Measurements from ENCODE around the gene DPP6.
"Not testable (repeated sequence)": the region's sequence is repeated elsewhere in the genome, so short reads cannot be mapped to it uniquely, and the experiment has no call there.

DPP6 gene

DNA sequence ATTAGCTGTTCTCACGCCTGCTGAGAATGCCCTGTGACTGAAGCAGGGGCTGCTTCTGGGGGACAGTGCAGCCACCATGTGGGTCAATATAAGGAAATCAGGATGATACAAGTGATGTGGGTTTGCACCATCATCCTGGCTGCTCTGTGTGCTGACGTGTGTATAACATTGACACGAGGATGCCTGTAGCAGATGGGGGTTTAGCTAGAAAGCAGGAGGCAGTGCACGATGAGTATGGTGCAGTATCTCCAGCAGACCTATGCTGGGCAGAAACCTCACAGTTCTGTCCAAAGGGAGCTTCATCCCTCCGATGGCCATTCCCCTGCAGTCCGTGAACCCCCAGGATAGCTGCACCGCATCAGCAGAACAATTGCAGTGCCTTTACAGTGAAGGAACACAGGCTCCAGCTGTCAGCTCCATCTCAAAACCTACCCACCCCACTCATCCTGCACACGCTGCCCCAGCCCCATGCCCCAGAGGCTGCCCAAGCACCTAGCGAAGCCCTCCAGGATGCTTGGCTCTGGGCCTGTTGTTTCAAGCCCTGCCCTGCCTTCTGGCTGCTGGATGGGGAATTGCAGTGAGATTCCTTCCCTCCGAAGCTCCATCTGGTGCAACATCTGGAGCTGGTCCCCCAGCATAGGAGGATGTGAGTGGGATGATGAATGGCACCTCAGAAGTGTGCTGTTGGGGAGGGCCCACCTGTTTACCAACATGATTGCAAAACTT, 96.8 kb downstream of the DPP6 start:
- not testable (repeated sequence) for DNase-seq (ENCODE audit: low spot score)

DNA sequence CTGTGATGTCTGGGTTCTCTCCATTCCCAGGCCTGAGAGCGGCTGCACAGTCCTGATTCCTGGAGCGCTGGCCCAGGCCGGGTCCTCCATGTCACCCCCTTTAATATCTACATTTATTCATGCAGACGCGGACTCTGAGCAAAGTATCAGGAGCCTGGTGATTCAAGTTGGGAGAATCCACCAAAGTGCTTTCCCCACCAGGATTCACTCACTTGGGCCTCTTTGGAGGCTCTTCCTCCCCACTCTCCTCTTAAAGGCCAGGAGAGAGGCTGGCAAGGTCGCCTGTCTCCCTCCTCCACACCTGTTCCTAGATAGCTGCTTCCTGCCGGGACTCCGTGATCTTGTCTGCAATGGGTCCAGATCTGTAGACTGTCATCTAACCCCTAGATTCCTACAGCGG, 98.5 kb downstream of the DPP6 start:
- not testable (repeated sequence) for DNase-seq (ENCODE audit: low spot score)

DNA sequence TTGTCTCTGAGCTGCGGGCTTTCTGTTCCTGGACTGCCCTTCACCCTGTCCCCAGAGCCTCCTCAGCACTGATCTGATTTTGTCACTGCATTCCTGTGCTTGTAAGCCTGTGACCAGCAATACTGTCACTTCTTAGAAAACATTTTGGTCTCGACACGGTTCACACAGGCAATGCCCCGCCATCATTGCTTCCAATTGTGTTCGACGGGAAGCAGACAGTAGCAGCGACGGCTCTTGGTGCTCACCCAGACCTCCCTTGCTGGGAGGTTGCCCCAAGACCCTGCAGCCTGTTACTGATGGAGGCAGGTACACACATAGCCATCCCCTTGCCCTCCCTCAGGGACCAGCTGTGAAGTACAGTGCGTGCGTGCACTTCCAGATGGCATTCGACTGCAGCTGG, 99.1 kb downstream of the DPP6 start:
- DNase-seq (ENCODE audit: low spot score): not testable (repeated sequence)

DNA sequence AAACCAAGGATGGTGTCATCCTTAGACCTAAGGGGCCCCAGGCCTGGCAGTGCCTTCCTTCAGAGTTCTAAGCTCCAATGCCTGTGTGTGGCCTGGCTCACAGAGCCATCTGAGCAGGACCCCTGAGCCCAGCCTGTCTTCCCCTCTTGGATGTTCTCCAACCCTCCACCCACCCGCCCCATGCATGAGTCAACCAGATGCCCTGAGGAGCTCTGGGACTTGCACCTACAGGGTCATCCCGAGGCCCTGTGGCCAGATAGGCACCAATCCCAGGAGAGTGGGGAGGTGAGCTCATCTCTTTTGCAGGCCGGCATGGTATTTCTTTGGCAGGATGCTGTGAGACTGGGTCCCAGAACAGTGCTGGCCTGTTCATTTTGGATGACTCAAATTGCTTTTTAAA, 103.7 kb downstream of the DPP6 start:
- DNase-seq (ENCODE audit: low spot score): not testable (repeated sequence)

DNA sequence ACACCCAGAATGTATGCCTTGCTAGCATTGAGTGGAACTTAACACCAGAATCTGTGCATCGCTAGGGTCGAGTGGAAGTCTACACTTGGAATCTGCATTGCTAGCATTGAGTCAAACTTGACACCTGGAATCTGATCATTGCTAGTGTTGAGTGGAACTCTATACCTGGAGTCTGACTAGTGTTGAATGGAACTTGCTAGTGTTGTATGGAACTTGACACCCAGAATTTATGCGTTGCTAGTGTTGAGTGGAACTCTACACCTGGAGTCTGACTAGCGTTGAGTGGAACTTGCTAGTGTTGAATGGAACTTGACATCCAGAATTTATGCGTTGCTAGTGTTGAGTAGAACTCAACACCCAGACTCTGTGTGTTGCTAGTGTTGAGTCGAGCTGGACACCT, 110.7 kb downstream of the DPP6 start:
- DNase-seq (ENCODE audit: low spot score): not testable (repeated sequence)

DNA sequence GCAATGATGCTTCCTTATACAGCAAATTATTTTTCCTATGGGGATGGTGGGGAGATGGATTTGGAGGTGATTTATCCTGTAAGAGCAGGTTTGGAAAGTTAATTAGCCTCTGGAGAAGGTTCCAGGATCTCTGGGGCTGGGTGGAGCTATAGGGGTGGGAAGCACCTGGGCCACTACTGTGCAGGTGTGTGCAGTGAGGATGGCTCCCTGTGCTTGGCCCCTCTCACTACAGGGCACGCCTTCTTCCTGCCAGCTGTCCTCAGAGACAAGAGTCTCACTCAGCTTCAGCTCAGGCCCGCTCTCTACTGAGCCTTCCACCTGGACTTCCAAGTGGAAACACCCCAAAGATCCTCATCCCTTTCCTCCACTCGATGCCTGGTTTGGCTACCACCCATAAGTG, 111.4 kb downstream of the DPP6 start:
- not testable (repeated sequence) for DNase-seq (ENCODE audit: low spot score)

DNA sequence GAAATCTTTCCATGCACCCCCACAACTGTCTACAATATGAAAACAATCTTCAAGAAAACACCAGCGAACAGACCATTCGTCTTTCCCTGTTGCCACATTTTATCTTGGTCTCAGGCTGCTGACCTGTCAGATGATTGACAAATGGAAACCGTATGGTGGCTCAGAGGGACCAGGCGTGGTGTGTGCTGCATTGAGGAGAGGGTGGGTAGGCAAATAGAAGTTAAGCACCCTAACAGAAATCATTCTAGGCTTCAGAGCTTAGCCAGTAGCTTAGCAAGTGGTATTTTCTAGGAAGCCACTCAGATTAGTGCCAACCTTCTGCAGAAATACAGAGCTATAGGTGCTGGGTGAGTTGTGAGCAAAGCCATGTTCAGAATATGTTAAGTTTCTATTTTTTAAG, 114.9 kb downstream of the DPP6 start:
- no peak for DNase-seq (ENCODE audit: low spot score)

DNA sequence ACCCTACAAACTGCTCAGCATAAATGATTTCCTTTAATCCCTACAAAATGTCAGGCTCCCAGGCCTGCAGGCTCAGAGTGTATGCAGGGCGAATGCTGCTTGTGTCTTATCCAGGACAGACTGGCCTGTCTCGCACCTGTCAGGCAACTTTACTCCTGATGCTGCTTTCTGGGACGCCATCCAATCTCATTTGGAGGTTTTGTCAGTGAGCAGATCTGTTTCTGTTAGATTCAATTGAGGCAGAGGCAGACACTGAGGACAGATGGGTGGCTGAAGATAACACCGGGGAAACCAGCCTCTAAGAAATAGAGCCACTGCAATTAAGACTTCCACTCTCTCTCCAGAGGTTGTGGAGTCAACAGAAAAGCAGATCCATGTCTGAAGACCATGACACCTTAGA, 115.6 kb downstream of the DPP6 start:
- DNase-seq (ENCODE audit: low spot score): no peak

DNA sequence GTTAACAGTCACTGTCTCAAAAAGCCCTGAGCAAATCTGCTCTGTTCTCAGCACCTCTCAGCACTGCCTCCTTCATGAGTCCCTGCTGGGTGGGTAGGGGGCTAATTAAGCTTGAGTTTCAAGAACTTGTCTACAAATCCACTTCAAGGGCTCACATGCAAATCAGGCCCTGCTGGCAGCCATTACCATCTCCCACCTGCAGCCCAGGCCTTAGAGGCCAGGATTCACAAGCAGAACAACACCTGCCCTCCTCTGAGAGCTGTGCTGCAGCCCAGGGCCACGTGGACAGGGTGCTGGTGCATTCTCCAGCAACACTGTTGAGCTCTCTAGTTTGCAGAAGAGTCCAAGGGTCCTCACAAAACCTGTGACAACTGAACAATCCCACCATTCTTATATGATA, 119.2 kb downstream of the DPP6 start:
- DNase-seq (ENCODE audit: low spot score): no peak

DNA sequence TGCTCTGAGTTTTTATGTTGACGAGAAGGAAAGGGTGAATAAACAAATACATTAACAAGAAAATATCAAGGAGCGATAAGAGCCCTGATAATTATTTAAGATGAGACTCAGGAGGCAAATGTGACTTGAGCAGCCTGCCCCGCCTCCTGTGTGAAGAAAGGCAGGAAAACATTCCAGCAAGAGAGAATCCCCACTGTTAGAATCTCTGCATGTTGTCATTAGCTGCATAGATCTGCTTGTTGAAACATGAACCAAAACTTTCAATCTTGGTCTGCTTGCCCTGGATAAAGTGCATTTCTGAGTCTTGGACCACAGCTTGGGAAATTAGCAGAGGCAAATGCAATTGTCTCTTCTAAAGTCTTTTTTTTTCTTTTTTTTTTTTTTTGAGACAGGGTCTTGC, 120.0 kb downstream of the DPP6 start:
- DNase-seq (ENCODE audit: low spot score): no peak

DNA sequence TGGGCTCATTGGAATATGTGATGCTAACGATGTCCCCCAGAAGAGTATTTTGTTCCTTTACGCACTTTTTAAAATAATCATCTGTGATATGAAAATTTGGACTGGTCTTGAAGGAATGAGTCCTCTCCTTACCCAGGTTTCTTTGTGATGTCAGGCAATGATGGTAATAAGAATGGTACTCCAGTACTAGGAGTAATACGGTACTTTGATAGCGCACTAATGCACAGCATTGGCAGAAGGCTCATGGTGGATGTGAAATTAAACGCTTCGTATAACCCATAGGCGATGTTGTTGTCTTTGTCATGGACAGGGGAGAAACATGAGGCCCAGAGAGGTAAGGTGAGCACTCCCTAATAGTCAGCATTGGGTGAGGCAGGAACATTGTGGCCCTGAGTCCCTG, 125.4 kb downstream of the DPP6 start:
- DNase-seq (ENCODE audit: low spot score): no peak

DNA sequence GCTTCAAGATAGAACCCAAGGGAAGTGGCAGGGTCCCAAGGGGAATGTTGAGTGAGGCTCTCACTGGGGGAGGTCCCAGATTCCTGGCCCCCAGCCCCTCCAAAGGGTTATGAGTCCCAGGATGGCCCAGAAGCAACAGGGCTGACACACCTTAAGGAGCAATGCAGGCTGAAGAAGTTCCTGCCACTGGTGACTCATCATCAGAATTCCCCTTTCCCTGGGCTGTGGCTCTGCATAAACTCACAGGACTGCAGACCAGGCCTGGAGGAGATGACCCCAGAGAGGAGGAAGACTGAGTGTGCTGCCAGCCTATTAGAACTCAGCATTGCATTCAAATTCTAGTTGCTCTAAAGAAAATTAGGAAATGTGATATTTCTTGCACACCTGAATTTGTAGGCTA, 126.7 kb downstream of the DPP6 start:
- DNase-seq (ENCODE audit: low spot score): no peak

DNA sequence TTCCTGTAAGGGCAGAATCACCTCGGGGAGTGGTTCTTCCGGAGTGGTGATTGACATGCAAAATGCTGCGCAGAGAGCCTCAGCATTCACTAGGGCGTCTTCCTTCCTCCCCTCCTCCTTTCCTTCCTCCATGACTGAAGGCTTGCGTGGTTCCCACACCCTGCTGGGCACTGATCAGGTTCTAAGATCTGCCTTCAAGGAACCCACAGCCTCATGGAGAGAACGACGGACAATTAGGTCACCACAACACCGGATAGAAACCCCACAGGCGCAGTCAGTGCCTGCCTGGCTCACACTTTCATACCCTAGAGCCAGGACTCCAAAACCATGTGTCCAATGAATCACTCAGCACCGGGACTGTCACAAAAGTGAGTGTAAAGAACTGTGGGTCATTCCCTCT, 131.3 kb downstream of the DPP6 start:
- no peak for DNase-seq (ENCODE audit: low spot score)

DNA sequence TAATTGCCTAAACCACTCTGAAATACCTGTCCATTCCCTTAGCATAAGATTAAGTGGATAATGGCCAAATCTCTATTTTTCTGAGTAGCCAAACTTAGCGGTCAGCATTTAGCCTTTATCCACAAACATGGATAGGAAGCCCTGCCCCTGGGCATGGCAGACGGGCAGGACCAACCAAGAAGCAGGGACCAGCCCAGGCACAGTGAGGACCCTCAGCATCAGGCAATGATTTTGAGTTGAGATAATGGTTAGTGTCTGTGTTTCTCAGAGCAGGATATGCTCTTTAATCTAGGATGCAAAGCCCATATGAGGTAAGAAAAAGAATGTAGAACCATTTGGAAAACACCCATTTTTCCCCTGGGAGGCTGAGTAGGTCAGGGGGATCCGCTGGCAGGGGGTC, 131.7 kb downstream of the DPP6 start:
- no peak for DNase-seq (ENCODE audit: low spot score)

DNA sequence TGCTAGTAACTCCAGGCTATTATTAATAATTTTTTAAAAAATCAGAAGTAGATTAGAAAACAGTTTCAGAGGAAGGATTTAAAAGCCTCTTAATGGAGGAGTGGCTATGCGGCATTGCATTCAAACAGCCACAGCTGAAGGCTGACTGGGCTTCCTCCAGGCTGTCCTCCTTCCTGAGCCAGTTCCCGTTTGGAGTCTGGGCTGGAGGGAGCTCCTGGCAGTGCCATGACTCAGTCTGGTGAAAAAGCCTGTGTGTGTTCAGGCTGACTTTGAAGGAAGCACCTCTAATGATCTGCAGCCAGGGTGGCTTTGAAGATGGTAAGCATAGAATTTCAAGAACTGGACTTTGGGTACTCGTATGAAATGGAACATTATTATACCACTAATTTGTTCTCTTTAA, 134.6 kb downstream of the DPP6 start:
- DNase-seq (ENCODE audit: low spot score): no peak

DNA sequence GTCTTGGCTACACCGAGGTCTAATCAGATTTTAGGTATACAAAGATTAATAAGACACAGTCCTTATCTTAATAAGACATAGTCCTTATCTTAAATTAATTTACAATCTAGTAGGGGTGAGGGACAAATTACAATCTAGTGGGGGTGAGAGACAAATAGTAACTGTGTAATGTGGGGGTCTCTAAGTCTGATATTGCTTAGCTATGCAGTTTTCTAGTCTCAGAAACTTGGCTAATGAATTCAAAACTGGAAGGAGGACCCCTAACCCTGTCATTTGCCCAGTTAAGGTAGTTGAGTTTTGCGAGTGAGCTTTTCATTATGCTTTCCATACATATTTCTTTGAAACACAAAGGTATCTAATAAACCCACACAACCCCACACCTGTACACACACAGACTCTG, 136.1 kb downstream of the DPP6 start:
- DNase-seq (ENCODE audit: low spot score): no peak

DNA sequence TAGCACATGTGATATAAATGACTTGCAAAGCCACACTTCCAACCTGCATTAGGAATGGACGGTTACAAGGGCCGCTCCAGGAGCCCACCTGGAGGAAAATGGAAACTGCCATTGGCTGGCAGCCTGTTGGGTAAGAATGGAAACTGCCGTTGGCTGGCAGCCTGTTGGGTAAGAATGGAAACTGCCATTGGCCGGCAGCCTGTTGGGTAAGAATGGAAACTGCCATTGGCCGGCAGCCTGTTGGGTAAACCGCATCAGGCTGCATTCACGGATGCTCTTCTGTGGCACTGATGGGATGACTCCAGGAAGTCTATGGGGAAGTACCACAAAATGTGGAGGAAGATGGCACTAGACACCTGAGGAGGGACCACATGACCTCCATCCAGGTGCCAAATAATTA, 143.1 kb downstream of the DPP6 start:
- no peak for DNase-seq (ENCODE audit: low spot score)

DNA sequence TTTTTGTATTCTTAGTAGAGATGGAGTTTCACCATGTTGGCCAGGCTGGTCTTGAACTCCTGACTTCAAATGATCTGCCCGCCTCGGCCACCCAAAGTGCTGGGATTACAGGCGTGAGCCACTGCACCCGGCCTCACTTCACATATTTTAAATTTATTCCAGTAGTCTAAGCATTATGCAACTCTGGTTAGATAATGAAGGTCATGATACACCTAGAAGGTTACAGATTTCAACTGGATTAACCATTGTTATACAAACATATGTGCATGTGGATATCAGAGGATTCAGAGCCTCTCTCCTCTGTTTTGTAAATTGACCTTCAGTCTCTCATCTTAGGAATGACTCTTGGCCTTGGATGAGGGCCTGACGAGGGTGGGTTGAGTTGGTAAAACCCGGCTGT, 146.3 kb downstream of the DPP6 start:
- no peak for DNase-seq (ENCODE audit: low spot score)

DNA sequence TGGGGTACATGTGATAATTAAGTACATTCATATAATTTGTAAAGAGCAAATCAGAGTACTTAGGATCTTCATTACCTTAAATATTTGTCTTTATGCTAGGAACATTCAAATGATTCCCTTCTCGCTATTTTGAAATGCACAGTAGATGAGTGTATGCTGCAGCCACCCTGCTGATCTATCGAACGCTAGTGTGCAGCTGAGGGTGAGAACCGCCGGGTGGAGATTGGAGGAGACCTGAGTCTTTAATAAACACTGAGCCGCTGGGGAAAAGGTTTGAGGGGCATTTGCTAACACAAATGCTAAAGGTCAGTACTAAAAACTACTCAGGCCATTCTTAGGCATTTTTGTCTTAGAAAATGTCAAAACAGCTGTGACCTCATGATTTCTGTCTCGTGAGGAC, 148.0 kb downstream of the DPP6 start:
- no peak for DNase-seq (ENCODE audit: low spot score)

DNA sequence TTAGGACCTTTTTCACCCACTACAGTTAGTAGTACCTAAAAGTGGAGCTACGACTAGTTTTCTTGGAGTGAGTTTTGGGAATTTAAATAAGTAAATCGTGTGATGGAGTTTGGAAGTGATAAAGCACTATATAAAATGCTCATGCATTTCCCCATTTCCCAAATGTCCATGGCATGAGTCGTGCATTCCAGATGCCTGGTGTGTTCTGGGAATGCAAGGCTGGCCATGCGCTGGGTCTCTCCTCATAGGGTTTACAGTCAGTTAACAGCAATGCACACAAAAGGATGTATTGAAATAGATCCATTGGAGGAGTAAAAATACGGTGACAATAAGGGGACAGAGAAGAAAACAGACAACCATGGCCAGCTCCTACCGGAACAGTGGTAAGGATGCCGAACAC, 149.8 kb downstream of the DPP6 start:
- no peak for DNase-seq (ENCODE audit: low spot score)

DNA sequence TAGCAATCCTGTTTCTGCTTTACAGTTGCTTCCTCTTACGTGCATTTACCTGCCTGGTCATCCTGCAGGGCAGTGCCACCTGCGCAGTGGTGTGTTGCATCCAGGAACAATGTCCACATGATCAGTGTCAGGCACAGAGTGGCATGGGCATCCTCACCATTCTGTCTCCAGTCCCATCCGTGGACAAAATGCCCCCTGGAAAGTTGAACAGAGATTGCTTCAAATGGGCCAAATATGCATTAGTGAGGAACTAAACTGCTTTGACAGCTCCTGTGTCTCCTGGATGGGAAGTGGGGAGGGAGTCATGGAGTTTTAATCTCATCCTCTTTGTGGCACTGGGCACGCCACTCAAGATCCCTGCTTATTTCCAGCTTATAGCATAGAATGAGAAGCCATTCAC, 151.8 kb downstream of the DPP6 start:
- no peak for DNase-seq (ENCODE audit: low spot score)

DNA sequence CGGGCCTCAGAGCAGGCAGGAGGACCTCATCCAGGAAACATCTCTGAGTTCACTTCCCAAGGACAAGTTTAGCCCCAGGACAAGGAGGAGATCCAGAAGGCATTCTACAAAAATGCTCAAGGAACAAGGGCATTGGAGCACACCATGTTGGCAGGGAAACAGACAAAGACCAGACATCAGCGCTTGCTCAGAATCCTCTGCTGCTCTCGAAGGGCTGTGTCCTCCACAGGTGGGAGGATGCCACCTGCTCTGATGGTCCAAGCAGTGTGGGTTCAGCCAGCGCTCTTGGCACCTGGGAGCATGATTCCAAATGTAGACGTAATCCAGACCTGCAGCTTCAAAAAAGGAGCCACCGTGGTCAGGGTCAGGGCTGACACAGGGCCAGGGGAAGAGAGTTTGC, 160.7 kb downstream of the DPP6 start:
- DNase-seq (ENCODE audit: low spot score): no peak

DNA sequence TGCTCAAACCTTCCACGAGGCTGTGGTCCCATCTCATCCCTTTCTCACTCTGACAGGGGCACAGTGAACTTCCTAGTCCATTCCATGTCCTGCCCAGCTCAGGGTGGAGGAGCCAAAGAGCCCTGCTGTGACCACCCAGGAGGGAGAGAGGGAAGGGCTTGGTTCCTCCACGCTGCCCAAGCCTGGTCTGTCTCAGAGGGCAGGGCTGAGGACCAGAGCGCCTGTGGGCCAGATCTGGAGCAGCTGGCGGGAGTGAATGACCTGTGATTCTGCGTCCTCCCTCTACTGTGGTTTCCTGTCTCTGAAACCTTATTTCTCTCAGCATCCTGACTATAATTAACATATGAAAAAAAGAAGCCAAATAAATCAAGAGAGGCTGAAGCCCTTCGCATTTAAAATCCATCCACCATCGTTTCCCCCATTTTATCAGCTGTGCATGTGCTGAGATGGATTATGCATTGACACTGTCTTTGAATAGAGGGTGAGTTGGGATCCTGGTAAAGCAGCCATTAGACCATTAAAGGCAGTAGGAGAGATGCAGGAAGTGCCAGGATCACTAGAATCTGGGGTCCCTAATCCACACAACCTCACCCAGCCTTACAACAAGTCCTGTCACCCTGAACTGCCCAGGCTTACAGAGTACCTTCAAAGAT, 165.6 kb downstream of the DPP6 start:
- DNase-seq (ENCODE audit: low spot score): no peak

DNA sequence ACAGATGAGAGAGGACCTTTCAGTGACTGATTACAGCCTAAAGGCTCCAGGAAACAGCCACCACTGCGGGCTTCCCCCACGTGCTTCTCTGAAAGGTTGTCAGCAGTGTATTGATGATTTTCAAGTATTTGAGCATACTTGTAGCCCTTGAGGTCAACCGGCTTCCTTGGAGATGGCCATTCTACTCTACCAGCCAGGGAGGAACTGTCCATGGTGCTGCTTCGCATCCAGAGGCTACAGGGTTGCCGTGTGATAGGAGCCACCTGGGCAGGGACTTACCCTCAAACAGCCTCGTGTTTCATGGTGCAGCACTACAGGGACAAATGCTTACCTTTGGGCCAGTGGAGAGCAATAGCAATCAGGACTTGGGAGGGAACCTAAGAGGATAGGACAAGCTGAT, 179.5 kb downstream of the DPP6 start:
- DNase-seq (ENCODE audit: low spot score): no peak
